Measurements from ENCODE around the gene RAB7A. TPM values are rescaled to one million over a fixed set of nuclear protein-coding genes. Genes with fewer than 3 reads are reported as not detected.
"Not testable (repeated sequence)": the region's sequence is repeated elsewhere in the genome, so short reads cannot be mapped to it uniquely, and the experiment has no call there.

RAB7A gene
- total RNA-seq, 3 donors from 2014 or later (not counting 1 experiment from before 2014, with no cell fraction given): 218 to 233 (median 224) TPM

- Histone ChIP-seq H3K4me1 (ENCODE audit: control insufficient read depth, insufficient read depth, low read length) (peaks cover 40% of the 10 kb centered on the region), H3K36me3 (ENCODE audit: control insufficient read depth, insufficient read depth, low read length) (no peaks in the 10 kb centered on the region), H3K9me3 (ENCODE audit: control insufficient read depth, insufficient read depth, low read length) (no peaks in the 10 kb centered on the region), H3K27me3 (ENCODE audit: control insufficient read depth, insufficient read depth, low read length) (no peaks in the 10 kb centered on the region), H3K4me3 (ENCODE audit: low read length) (no peak overlapping the region), H3K27ac (ENCODE audit: low read length) (no peak overlapping the region)
- ATAC-seq (no peak), DNase-seq (no peak)
- no peaks in the 10 kb centered on the region for H3K36me3 Mint-ChIP-seq
- H3K27ac Mint-ChIP-seq: peak overlapping the region in 1 of 2 donors; percentile 45
- intact Hi-C loops (cut with micrococcal nuclease): no loop called here
- H3K27me3 Mint-ChIP-seq (ENCODE audit: low read depth in 2 of 2): no peaks in the 10 kb centered on the region
- H3K4me1 Mint-ChIP-seq: peaks cover 77 to 81% of the 10 kb centered on the region in 2 donors
- no peak for TF ChIP-seq CTCF (IDR thresholded peaks at IDR 0.05)
- H3K4me3 Mint-ChIP-seq: no peak overlapping the region
- WGBS (ENCODE audit: insufficient coverage): 81% methylated on average over 3 of the region's 5 CpGs
- no peaks in the 10 kb centered on the region for H3K9me3 Mint-ChIP-seq
Measured at GRCh38 chr3:128768471-128768870, 42.5 kb downstream of the RAB7A start.

DNA sequence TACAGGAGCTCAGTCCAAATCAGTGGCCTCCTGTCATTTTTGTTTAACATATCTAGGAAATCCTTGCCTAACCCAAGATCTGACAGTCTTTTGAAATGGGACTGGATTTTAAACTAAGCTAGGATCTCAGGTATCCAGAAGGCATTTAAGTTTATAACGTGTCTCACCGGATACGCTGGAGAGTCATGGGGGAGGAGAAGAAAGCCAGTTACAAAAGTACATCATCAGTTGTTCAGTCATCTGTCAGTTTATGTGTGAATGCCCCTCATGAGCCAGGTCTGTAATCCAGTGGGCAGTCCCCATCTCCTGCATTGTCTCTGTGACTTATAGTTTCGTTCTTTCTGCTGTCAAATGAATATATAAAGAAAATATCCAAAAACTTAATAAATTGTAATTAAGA lies 44.4 kb downstream of the RAB7A start:
- H3K36me3 Mint-ChIP-seq: no peaks in the 10 kb centered on the region
- H3K27me3 Mint-ChIP-seq (ENCODE audit: low read depth in 2 of 2): no peaks in the 10 kb centered on the region
- H3K4me1 Mint-ChIP-seq: peaks cover 65 to 69% of the 10 kb centered on the region in 2 donors
- Histone ChIP-seq H3K27ac (ENCODE audit: low read length) (no peak overlapping the region), H3K27me3 (ENCODE audit: control insufficient read depth, insufficient read depth, low read length) (no peaks in the 10 kb centered on the region), H3K36me3 (ENCODE audit: control insufficient read depth, insufficient read depth, low read length) (no peaks in the 10 kb centered on the region), H3K4me3 (ENCODE audit: low read length) (no peak overlapping the region), H3K9me3 (ENCODE audit: control insufficient read depth, insufficient read depth, low read length) (no peaks in the 10 kb centered on the region), H3K4me1 (ENCODE audit: control insufficient read depth, insufficient read depth, low read length) (peaks cover 29% of the 10 kb centered on the region)
- no peak for DNase-seq
- no peak for TF ChIP-seq CTCF (IDR thresholded peaks at IDR 0.05)
- intact Hi-C loops (cut with micrococcal nuclease): no loop called here
- 97% methylated on average over 3 of the region's 4 CpGs for WGBS (ENCODE audit: insufficient coverage)
- H3K9me3 Mint-ChIP-seq: no peaks in the 10 kb centered on the region
- ATAC-seq: no peak
- no peak overlapping the region for H3K4me3 Mint-ChIP-seq
- H3K27ac Mint-ChIP-seq: peak overlapping the region; percentile 59 to 67

GRCh38 chr3:128773189-128773588 lies 47.2 kb downstream of the RAB7A start:
- H3K27ac ChIP-seq (ENCODE audit: low read length); H3K9me3 ChIP-seq (ENCODE audit: control insufficient read depth, insufficient read depth, low read length); H3K36me3 Mint-ChIP-seq; H3K36me3 ChIP-seq (ENCODE audit: control insufficient read depth, insufficient read depth, low read length); H3K27ac Mint-ChIP-seq; H3K4me3 ChIP-seq (ENCODE audit: low read length); intact Hi-C loops (cut with micrococcal nuclease); DNase-seq; H3K27me3 ChIP-seq (ENCODE audit: control insufficient read depth, insufficient read depth, low read length); H3K9me3 Mint-ChIP-seq; H3K4me3 Mint-ChIP-seq; ATAC-seq; H3K27me3 Mint-ChIP-seq (ENCODE audit: low read depth in 2 of 2): not testable (repeated sequence)
- 98% methylated on average over 30 of the region's 31 CpGs for WGBS (ENCODE audit: insufficient coverage)
- peaks cover 68 to 70% of the 10 kb centered on the region in 2 donors for H3K4me1 Mint-ChIP-seq
- H3K4me1 ChIP-seq (ENCODE audit: control insufficient read depth, insufficient read depth, low read length): peaks cover 12% of the 10 kb centered on the region

DNA sequence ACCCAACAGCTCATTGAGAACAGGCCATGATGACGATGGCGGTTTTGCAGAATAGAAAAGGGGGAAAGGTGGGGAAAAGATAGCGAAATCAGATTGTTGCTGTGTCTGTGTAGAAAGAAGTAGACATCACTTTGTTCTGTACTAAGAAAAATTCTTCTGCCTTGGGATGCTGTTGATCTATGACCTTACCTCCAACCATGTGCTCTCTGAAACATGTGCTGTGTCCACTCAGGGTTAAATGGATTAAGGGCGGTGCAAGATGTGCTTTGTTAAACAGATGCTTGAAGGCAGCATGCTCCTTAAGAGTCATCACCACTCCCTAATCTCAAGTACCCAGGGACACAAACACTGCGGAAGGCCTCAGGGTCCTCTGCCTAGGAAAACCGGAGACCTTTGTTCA lies 47.6 kb downstream of the RAB7A start:
- H3K36me3 ChIP-seq (ENCODE audit: control insufficient read depth, insufficient read depth, low read length); H3K4me3 Mint-ChIP-seq; H3K27me3 Mint-ChIP-seq (ENCODE audit: low read depth in 2 of 2); H3K27me3 ChIP-seq (ENCODE audit: control insufficient read depth, insufficient read depth, low read length); H3K36me3 Mint-ChIP-seq; H3K9me3 Mint-ChIP-seq; intact Hi-C loops (cut with micrococcal nuclease); H3K9me3 ChIP-seq (ENCODE audit: control insufficient read depth, insufficient read depth, low read length); H3K4me3 ChIP-seq (ENCODE audit: low read length); H3K27ac ChIP-seq (ENCODE audit: low read length); H3K27ac Mint-ChIP-seq; DNase-seq; ATAC-seq: not testable (repeated sequence)
- peaks cover 68 to 70% of the 10 kb centered on the region in 2 donors for H3K4me1 Mint-ChIP-seq
- peaks cover 12% of the 10 kb centered on the region for H3K4me1 ChIP-seq (ENCODE audit: control insufficient read depth, insufficient read depth, low read length)
- WGBS (ENCODE audit: insufficient coverage): 100% methylated on average over 3 of the region's 6 CpGs
